8988T (cell line): ENCODE data around the gene CCDC185.
"Not testable (repeated sequence)": the region's sequence is repeated elsewhere in the genome, so short reads cannot be mapped to it uniquely, and the experiment has no call there.

Experiments
- DNase-seq: peaks from one replicate; pipeline ENCODE4 v3.0.0; 2011

CCDC185 gene

DNA sequence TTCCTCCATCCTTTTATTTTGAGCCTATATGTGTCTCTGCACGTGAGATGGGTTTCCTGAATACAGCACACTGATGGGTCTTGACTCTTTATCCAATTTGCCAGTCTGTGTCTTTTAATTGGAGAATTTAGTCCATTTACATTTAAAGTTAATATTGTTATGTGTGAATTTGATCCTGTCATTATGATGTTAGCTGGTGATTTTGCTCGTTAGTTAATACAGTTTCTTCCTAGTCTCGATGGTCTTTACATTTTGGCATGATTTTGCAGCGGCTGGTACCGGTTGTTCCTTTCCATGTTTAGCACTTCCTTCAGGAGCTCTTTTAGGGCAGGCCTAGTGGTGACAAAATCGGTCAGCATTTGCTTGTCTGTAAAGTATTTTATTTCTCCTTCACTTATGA, 6.2 kb downstream of the CCDC185 start:
- not testable (repeated sequence) for DNase-seq

DNA sequence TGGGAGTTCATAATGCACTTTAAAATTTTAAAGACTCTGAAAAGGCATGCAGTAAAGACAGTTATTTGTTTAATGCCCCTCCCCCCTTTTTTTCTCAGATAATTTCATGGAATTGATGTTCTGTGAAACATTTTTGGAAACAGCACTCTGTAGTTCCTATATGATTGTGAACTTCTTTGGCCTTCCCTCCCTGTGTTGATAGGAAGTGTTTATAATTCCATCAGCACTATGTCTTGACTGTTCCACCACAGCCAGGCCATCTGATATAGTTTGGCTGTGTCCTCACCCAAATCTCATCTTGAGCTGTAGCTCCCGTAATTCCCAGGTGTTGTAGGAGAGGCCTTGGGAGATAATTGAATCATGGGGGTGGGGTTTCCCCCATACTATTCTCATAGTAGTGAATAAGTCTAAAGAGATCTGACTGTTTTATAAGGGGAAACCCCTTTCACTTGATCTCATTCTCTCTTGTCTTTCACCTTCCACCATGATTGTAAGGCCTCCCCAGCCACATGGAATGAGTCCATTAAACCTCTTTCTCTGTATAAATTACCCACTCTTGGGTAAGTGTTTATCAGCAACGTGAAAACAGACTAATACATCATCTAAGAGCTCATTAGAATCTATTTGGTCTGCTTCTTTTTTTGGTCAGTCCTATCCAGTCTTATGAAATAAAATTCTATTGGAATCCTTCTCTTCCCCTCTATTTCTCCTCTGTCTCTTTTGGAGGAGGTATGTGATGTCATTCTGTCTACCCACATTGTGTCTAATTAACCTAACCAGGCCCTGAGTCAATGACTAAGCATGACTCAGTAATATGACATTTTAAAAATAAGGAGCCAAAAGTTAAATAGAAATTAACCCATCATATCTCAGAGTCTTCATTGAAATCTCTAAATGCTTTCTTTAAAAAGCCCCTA, 8.9 kb downstream of the CCDC185 start:
- DNase-seq = no peak

DNA sequence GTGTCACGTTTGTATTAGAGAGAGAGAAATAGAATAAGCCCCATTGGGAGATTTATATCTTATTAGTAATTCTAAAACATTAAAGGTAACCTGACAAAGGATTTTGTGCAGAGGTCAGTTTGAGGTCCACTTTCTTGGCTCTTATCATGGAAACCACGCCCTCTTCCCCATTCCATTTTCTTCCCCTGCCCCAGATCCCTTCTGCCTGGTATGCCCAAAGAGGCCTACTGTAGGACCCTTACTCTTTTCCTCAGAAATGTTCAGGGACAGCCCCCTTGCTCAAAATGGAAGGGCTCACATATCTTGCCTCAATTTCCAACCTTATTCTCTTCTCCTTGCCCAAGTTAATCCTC, 9.6 kb downstream of the CCDC185 start:
- DNase-seq = no peak

DNA sequence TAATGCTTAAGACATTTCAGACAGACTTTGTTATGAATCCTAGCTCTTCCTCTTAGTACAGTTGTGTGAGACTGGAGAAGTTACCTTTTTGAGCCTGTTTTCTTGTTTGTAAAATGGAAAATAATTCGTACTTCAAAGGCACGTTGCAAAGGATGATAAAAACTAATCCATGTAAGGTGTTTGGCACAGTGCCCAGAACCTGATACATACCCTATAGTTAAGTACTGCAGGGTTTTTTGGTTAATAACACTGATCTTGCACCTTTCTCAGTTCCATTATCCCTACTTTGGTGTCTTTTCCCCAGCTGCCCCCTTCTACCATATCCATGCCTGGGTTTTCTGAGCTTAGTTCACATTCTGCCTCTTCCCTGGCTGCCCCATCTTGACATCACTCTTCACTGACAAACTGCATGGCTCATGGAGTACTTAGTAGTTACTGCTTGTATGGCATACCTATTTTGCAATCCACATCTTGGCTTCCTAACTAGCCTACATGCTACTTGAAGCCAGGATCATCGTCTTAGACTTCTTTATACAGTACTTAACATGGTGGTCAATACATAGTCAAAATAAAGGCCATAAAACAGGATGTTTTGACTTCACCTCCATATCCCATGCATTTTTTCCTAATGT, 10.1 kb downstream of the CCDC185 start:
- DNase-seq = no peak

DNA sequence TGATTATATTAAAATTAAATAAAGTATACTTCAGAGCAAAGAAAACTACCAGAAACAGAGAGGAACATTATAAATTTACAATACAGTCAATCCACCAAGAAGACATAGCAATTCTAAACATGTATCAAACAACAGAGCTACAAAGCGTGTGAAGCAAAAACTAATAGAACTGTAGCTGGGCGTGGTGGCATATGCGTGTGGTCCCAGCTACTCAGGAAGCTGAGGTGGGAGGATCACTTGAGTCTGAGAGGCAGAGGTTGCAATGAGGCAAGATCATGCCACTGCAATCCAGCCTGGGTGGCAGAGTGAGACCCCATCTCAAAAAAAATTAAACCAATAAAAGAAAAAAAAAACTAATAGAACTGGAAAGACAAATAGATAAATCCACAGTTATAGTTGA, 12.3 kb downstream of the CCDC185 start:
- DNase-seq = no peak

DNA sequence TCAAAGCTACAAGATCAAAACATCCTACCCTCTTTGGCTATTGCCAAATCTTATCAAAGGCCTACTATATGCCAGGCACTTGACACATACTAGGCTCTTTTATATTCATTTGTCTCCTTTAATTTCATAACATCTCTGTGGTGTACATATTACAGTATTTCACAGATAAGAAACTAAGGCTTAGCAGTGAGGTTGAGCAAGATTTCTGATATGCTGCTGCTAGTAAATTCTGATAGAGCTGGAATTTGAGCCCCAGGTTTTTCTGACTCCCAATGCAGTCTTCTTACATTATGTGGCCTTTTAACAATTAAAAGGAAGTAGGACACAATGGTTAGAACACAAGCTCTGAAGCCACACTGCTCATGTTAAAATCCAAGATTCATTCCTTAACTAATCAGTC, 16.8 kb downstream of the CCDC185 start:
- DNase-seq = no peak

DNA sequence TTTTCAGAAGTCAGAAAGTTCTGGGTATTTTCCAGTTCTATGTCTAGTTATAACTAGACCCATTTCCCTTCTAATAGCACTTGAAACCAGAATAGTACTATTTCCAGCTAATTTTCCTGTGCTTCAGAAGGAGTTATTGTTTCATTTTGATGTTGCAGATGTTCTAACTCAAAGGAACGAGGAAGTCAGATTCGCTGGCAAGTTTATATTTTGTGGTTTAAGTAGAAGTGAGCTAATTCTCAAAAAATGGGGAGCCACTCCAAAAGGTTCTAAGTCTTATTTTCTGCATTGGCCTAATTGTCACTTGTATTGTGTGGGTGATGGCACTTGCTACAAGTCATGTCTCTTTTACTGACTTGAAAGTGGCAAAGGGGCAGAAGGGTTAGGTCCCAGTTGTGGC, 18.1 kb downstream of the CCDC185 start:
- DNase-seq = no peak

DNA sequence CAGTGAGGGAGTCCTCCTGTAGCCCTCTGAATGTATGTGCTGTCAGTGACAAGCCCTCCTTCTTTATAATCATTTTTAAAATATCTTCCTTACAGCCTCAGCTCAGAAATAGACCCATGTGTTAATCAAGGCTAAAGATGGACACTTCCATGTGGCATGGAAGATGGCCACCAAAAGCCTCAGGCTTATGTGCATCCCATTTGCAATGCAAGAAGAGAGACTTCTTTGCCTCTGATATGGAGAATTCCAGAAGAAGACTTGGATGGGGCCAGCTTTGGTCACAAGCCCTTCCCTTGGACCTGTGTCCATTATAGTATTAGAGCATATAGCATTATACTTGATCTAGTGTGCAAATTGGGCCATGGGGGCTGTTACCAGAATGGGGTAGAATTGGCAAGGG, 18.5 kb downstream of the CCDC185 start:
- no peak for DNase-seq

DNA sequence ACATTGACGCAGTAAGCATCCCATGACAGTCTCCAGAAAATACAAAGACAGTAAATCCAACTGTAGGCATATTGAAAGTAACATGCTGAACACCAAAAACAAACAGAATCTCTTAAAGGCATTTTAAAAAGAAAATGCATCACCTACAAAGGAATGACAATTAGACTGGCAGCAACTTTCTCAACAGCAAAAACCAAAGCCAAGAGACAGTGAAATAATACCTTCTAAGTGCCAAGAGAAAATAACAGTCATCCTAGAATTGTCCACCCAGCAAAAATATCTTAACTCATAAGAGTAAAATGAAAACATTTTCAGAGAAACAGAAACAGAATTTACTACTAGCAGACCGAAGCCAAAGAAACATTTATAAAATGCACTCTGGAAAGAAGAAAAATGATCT, 20.0 kb downstream of the CCDC185 start:
- DNase-seq = no peak

DNA sequence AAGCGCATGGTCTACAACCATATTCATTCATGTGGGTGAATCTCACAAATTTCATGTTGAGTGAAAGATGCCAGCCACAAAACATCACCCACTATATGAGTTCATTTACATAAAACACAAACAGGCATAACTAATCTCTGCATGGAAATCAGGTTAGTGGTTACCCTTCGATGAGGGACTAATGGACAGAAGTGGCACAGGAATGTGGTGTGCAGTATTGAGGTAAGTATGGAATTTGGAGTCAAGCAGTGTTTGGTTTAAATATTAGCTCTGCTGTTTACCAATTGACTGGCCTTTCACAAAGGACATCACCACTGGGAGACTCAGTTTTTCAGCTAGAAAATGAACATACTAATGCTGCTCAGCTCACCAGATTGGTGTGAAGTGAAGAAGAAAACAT, 24.2 kb downstream of the CCDC185 start:
- DNase-seq = no peak

DNA sequence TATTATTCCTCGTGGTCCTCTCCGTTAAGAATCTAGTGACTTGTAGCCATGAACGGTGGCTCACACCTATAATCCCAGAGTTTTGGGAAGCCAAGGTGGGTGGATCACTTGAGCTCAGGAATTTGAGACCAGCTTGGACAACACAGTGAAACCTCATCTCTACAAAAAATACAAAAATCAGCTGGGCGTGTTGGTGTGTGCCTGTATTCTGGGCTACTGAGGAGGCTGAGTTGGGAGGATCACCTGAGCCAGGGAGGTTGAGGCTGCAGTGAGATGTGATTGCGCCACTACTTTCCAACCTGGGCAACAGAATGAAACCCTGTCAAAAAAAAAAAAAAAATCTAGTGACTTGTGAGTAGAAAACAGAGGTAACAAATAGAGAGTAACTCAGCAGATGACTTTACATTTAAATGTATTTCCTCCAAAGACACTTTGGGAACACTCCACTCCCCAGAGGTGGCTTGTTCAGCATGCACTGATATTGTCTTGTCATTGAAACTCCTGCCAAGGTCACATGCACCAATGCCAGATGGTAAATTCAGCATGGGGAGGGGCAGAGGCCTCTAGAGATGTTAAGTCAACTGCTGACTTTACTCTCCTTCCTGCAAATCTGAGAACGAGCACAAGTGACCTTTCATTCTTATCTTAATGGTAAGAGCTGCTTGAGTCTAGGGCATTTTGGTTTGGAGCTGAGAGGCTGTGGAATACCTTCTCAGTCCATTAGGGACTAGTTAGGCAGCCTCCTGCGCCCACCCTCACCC, 24.9 kb downstream of the CCDC185 start:
- DNase-seq = no peak

DNA sequence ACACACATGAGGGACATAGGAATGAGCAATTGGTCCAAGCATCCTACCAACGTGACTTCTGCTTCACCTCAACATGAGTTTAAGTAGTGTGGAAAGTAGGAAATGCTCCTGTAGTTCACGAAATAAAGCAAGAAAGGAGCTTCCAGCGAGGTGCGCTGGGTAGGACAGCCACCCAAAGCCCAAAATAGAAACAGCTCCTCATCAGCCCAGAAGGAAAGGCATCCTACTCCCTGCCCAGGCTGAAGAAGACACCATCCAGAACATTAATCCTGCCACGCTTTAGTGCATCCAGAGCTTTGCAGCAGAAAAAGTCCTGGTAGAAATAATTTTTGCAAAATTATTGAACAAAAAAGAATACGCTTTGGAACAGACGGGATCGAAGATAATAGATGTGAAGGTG, 25.9 kb downstream of the CCDC185 start:
- no peak for DNase-seq

DNA sequence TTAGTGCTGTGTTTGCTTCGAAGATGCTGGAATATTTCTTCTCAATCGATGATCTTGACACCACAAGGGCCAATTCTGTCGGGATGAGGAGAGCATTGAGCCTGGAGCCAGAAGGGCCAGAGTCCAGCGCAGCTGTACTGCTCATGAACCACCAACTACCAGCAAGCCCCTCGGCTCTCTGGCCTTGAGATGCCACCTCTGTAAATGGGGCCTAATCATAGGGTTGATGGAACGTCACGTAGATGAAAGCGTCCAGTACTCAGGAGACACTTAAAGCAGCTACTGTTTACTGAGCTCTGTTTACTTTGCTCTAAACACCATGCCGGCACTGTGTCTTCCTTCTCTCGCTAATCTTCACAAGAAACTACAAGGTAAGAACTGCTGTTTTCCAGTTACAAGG, 26.3 kb downstream of the CCDC185 start:
- no peak for DNase-seq

DNA sequence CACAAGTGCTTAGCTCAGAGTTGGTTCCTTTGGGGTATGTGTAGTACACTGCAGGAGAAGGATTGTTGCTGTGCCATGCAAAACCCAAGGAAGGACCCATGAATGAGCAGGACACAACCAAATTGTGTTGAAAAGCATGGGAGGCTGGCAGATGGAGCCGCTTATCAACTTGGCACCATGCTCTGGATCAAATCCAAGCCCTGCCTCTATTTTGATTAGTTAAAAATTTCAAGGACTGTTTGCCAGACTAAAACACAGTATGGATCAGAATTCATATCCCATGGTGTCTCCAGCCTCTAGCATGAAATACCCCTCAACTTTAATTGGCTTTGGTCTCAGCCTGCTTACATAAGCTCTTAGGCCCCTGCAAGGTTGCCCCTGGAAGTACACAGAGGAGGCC, 27.8 kb downstream of the CCDC185 start:
- no peak for DNase-seq

DNA sequence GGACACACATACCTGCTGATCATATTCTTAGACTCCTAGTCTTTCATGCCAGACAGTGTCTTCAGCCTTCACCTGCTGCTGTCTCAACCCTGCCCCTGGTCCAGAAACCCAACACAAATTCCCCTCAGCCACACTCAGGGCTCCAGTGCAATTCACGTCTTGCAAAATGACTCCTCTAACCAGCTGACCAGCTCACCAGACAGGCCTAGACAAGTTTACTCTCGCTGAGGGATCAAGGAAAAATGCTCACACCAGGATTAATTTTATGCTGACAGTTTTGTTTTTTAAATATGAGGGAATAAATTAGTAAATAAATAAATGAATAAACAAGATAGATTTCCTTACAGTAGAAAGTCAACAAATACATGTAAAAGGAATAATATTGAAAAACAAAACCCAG, 28.5 kb downstream of the CCDC185 start:
- no peak for DNase-seq

DNA sequence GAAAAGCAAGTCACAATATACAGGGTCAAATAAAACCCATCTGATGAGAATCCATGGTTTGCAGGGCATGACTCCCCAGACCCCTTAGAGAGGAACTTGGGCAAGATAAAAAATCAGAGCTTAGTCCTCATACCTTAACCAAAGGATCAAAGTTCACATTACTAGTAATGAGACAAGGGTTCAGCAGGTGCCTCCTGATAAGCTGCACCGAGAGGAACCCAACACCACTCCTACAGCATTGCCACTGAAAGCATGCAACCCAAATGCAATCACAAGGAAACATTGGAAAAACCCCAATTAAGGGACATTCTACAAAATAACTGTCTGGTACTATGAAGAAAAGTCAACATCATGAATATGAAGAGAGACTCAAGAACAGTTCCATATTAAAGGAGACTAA, 29.7 kb downstream of the CCDC185 start:
- DNase-seq = no peak

DNA sequence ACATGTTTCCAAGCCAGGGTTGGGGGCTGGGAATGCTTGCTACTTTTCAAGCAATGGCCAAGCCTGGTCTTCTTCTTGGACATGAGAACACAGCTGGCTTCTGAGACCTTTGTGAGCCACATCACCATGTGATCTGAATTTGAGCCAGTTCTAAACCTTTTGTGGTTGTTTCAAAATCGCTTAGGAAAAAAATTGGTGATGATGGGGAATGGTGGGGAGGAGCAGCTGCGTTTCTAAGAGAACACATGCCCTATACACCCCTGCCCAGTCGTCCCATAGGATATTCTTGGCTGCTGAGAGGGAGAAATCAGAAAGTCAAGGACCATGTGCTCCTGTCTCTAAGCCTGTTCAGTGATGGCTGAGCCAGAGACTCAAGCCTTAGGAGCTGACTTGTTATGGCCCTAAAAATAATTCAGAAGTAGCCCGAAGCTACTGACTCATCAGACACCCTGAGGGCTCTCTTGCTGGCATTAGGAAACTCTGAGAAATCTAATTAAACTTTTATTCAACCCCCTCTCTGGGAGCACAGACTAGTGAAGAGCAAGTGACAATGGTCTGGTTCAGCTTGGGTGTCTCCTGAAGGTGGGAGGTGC, 30.5 kb downstream of the CCDC185 start:
- DNase-seq = no peak

DNA sequence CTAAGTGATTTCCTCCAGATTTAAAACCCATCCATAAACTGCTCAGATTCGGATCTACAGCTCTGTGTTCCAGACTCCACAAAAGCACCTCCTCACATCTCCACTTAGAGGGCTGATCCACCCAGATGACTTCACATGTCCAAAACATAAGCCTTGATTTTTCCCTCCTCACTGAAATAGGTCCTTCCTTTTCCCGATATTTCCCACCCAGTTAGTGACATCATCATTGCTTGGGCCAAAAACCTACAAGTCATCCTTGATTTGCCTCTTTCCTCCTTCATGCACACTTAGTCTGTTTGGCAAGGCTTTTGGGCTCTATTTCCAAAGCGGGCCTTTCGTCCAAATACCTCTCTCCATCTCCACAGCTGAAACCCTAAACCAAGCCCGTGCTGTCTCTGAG, 32.3 kb downstream of the CCDC185 start:
- no peak for DNase-seq

DNA sequence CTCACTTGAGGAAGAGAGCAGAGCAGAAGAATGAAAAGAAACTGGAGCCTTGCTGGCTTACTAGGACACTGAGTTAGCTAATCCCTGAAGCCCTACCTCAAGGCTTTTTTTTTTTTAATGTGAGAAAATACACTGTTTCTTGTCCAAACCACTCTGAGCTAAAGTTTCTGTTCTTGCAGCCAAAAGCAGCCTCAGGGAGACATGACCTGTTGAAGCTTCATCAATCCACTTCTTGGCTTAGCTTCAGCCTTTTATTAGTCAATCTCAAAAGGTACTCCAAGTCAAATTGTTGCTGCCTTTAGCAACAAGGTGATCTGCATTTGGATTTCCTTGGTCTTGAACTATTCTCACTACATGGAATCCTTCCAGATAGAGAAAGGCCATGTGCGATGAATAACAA, 33.7 kb downstream of the CCDC185 start:
- DNase-seq = no peak

DNA sequence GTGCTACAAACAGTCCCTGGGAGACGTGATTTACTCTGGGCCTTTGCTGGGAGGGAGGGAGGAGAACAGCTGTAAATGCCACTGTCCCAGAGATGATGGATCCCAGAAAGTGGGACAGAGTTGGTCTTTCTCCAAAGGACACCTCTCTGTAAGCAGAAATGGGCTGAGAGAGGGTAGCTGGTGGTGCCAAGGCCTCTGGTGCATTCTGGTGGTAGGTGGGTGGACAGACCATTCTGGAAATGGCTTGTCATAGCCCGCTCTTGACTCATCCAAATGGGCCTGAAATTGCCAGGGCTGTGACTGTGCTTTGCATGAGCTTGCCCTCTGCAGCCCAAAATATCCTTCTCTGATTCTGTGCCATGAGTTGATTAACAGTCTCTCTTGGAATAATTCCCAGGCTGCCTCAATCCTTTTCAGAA, 36.1 kb downstream of the CCDC185 start:
- DNase-seq = no peak

DNA sequence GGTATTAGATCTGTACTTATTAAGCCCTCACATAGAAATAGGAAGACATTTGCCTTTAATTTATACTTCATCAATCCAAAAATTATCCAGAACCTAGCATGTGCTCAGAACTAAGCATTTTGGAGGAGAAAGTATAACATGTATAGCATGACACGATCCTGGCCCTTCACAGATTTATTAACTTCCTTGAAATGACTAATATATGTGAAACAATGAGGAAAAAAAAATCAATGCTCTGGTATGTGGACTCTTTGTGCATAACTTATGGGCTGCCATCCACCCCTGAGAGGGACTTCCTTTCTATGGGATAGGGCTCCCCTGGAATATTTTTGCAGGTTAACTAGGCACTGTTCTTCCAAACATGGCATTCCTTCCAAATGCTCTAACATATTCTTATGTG, 36.6 kb downstream of the CCDC185 start:
- DNase-seq = no peak

DNA sequence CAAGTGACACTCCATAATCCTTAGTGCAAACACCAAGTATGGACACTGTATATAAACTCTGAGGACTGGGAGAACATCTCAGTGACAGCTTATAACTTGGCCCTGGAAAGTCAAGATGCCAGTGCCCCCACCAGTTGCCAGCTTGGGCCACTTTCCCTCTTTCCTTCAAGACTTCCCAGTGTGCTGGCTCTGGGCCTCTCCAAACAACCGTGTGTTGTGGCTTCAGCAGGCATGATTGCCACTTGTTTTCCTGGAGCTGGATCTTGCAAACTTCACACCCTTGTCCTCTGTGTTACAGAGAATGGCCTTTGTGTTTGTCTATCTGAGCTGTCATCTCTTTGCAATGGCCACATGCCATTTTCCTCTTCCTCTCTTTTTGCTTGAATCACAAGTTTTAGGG, 37.0 kb downstream of the CCDC185 start:
- no peak for DNase-seq

DNA sequence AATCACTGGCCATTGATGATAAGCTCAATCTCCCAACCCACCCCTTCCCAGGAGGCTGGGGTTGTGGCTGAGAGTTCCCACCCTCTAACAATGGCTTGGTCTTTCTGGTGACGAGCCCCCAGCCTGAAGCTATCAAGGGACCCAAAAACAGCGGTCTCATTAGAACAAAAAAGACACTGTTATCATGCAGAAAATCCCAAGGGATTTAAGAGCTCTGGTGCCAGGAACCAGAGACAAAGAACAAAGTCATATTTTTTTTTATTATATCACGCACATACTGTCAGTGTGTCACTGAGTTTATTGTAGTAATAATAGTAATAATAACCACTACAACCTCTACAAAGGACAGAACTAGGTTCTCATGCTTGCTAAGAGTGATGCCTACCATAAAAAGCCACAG, 43.9 kb downstream of the CCDC185 start:
- no peak for DNase-seq

DNA sequence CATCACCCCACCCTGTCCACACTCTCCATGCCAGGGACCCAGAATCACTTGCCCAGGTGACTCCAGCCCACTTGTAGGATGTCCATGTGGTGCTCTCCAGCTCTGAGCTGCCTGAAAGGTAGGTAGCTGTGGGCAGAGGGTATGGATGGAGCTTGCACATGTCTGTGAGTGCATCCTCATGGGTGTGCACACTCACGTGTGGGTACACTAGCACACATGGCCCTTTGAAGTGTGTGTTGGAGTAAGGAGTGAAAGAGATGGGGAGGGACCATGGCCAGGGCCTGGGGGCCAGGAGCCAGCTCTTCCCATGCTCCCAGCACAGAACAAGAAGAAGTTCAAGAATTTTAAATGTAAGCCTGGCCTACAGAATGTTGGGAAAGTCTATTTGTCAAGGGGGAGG, 50.2 kb downstream of the CCDC185 start:
- DNase-seq = no peak
